Stimulated activated memory B cell treated with anti-CD40 and anti-IgM and Interleukin-4, amounts not matched to agents 10 μg/mL and 1 μg/mL and 100 μg/mL, for 72 hours (primary cell): ENCODE data around the gene CLDN4.
"Not testable (repeated sequence)": the region's sequence is repeated elsewhere in the genome, so short reads cannot be mapped to it uniquely, and the experiment has no call there.

ENCODE experiments used
- ATAC-seq: fragments of 150-1000 bp; cut with Tn5 transposase; 2 replicates; pipeline ENCODE4 v1.10.0; 2021
- H3K27ac Mint-ChIP-seq: one replicate; pipeline ENCODE4 v1.8.0; 2022; ENCODE audit warnings: mild to moderate bottlenecking, mixed read lengths
- H3K27me3 Mint-ChIP-seq: one replicate; pipeline ENCODE4 v1.8.0; 2022; ENCODE audit warnings: mixed read lengths
- H3K36me3 Mint-ChIP-seq: one replicate; pipeline ENCODE4 v1.8.0; 2022; ENCODE audit warnings: mixed read lengths
- H3K4me1 Mint-ChIP-seq: one replicate; pipeline ENCODE4 v1.8.0; 2022; ENCODE audit warnings: mixed read lengths
- H3K4me3 Mint-ChIP-seq: one replicate; pipeline ENCODE4 v1.8.0; 2022; ENCODE audit warnings: mild to moderate bottlenecking, moderate library complexity, mixed read lengths
- H3K9me3 Mint-ChIP-seq: one replicate; pipeline ENCODE4 v1.8.0; 2022; ENCODE audit warnings: mixed read lengths

CLDN4 gene

GRCh38 chr7:73815436-73815835, 15.4 kb upstream of the CLDN4 start:
- Mint-ChIP-seq H3K27me3 (peaks cover 62% of the 10 kb centered on the region), H3K9me3 (no peaks in the 10 kb centered on the region), H3K4me1 (no peaks in the 10 kb centered on the region), H3K4me3 (no peak overlapping the region), H3K36me3 (no peaks in the 10 kb centered on the region), H3K27ac (no peak overlapping the region)
- no peak for ATAC-seq

- H3K36me3 Mint-ChIP-seq, result no peaks in the 10 kb centered on the region
- H3K27ac Mint-ChIP-seq, result no peak overlapping the region
- H3K4me1 Mint-ChIP-seq, result no peaks in the 10 kb centered on the region
- H3K4me3 Mint-ChIP-seq, result no peak overlapping the region
- H3K9me3 Mint-ChIP-seq, result no peaks in the 10 kb centered on the region
- H3K27me3 Mint-ChIP-seq, result peaks cover 59% of the 10 kb centered on the region
- ATAC-seq, result no peak
These were observed 13.7 kb upstream of the CLDN4 start for GRCh38 chr7:73817121-73817520.

- no peak for ATAC-seq
- H3K4me1 Mint-ChIP-seq, result no peaks in the 10 kb centered on the region
These were observed 10.8 kb upstream of the CLDN4 start for GRCh38 chr7:73820013-73820412.

GRCh38 chr7:73821597-73822285, 9.1 kb upstream of the CLDN4 start:
- not testable (repeated sequence) for ATAC-seq, H3K4me1 Mint-ChIP-seq, H3K9me3 Mint-ChIP-seq, H3K27ac Mint-ChIP-seq, H3K36me3 Mint-ChIP-seq, H3K4me3 Mint-ChIP-seq
- H3K27me3 Mint-ChIP-seq, result peaks cover 47% of the 10 kb centered on the region

More at GRCh38 chr7:73820013-73820412, 10.8 kb upstream of the CLDN4 start:
- Mint-ChIP-seq H3K27ac (no peak overlapping the region), H3K9me3 (no peaks in the 10 kb centered on the region), H3K36me3 (no peaks in the 10 kb centered on the region), H3K27me3 (peaks cover 56% of the 10 kb centered on the region), H3K4me3 (no peak overlapping the region)

GRCh38 chr7:73822319-73823173, 8.2 kb upstream of the CLDN4 start:
- H3K27ac Mint-ChIP-seq, result no peak overlapping the region
- ATAC-seq, result no peak

GRCh38 chr7:73823257-73823656, 7.5 kb upstream of the CLDN4 start:
- Mint-ChIP-seq H3K27ac (no peak overlapping the region), H3K27me3 (peaks cover 36% of the 10 kb centered on the region), H3K36me3 (no peaks in the 10 kb centered on the region), H3K4me3 (no peak overlapping the region), H3K9me3 (no peaks in the 10 kb centered on the region), H3K4me1 (peaks cover 23% of the 10 kb centered on the region)
- ATAC-seq, result no peak

More at GRCh38 chr7:73822319-73823173, 8.2 kb upstream of the CLDN4 start:
- no peaks in the 10 kb centered on the region for H3K36me3 Mint-ChIP-seq
- H3K4me1 Mint-ChIP-seq, result peaks cover 16% of the 10 kb centered on the region
- H3K9me3 Mint-ChIP-seq, result no peaks in the 10 kb centered on the region
- peaks cover 39% of the 10 kb centered on the region for H3K27me3 Mint-ChIP-seq
- H3K4me3 Mint-ChIP-seq, result no peak overlapping the region

GRCh38 chr7:73823873-73824592, 6.8 kb upstream of the CLDN4 start:
- Mint-ChIP-seq H3K27ac (no peak overlapping the region), H3K27me3 (peaks cover 36% of the 10 kb centered on the region), H3K4me1 (peaks cover 31% of the 10 kb centered on the region), H3K4me3 (no peak overlapping the region), H3K9me3 (no peaks in the 10 kb centered on the region), H3K36me3 (no peaks in the 10 kb centered on the region)
- no peak for ATAC-seq

- ATAC-seq, result peak; percentile 26
- H3K9me3 Mint-ChIP-seq, result no peaks in the 10 kb centered on the region
- no peak overlapping the region for H3K4me3 Mint-ChIP-seq
- H3K36me3 Mint-ChIP-seq, result no peaks in the 10 kb centered on the region
- no peak overlapping the region for H3K27ac Mint-ChIP-seq
- H3K27me3 Mint-ChIP-seq, result peaks cover 38% of the 10 kb centered on the region
- H3K4me1 Mint-ChIP-seq, result peaks cover 32% of the 10 kb centered on the region
These were observed 5.8 kb upstream of the CLDN4 start for GRCh38 chr7:73824986-73825385.

GRCh38 chr7:73827567-73828106, 3.2 kb upstream of the CLDN4 start:
- H3K4me1 Mint-ChIP-seq, result peaks cover 32% of the 10 kb centered on the region
- no peak overlapping the region for H3K4me3 Mint-ChIP-seq
- ATAC-seq, result no peak
- no peaks in the 10 kb centered on the region for H3K9me3 Mint-ChIP-seq
- H3K27me3 Mint-ChIP-seq, result peaks cover 31% of the 10 kb centered on the region
- H3K27ac Mint-ChIP-seq, result peak overlapping the region; percentile 11
- H3K36me3 Mint-ChIP-seq, result no peaks in the 10 kb centered on the region

- Mint-ChIP-seq H3K36me3 (no peaks in the 10 kb centered on the region), H3K4me1 (peaks cover 32% of the 10 kb centered on the region), H3K27ac (no peak overlapping the region), H3K4me3 (no peak overlapping the region), H3K9me3 (no peaks in the 10 kb centered on the region), H3K27me3 (peaks cover 25% of the 10 kb centered on the region)
- no peak for ATAC-seq
These were observed 2.5 kb upstream of the CLDN4 start for GRCh38 chr7:73828107-73828803.

- Mint-ChIP-seq H3K36me3 (no peaks in the 10 kb centered on the region), H3K27ac (no peak overlapping the region), H3K4me3 (no peak overlapping the region), H3K9me3 (no peaks in the 10 kb centered on the region), H3K27me3 (peaks cover 19% of the 10 kb centered on the region), H3K4me1 (peaks cover 32% of the 10 kb centered on the region)
- no peak for ATAC-seq
These were observed 1.8 kb upstream of the CLDN4 start for GRCh38 chr7:73828972-73829371.

- Mint-ChIP-seq H3K4me3 (no peak overlapping the region), H3K27ac (no peak overlapping the region), H3K4me1 (peaks cover 32% of the 10 kb centered on the region), H3K9me3 (no peaks in the 10 kb centered on the region), H3K27me3 (peaks cover 19% of the 10 kb centered on the region), H3K36me3 (no peaks in the 10 kb centered on the region)
- ATAC-seq, result no peak
These were observed 1.3 kb upstream of the CLDN4 start for GRCh38 chr7:73829505-73829904.

GRCh38 chr7:73829921-73830680, 695 bp upstream of the CLDN4 start:
- H3K27me3 Mint-ChIP-seq, result peaks cover 19% of the 10 kb centered on the region
- no peak overlapping the region for H3K27ac Mint-ChIP-seq
- ATAC-seq, result no peak
- no peaks in the 10 kb centered on the region for H3K36me3 Mint-ChIP-seq
- peaks cover 32% of the 10 kb centered on the region for H3K4me1 Mint-ChIP-seq
- H3K9me3 Mint-ChIP-seq, result no peaks in the 10 kb centered on the region
- no peak overlapping the region for H3K4me3 Mint-ChIP-seq

GRCh38 chr7:73831584-73831833, 713 bp downstream of the CLDN4 start:
- Mint-ChIP-seq H3K4me1 (peaks cover 27% of the 10 kb centered on the region), H3K27ac (no peak overlapping the region), H3K4me3 (no peak overlapping the region), H3K27me3 (peaks cover 19% of the 10 kb centered on the region), H3K9me3 (no peaks in the 10 kb centered on the region), H3K36me3 (no peaks in the 10 kb centered on the region)
- ATAC-seq, result no peak
